IPS DF 4.7 (cell line): ENCODE results near the gene ARID1B.

Experiments
- DNase-seq: peaks from one replicate; pipeline ENCODE4 v3.0.0-alpha.2; 2013; ENCODE audit warnings: low spot score; ENCODE audit errors: extremely low read depth

The ARID1B gene

GRCh38 chr6:157221049-157221816 lies 444.1 kb downstream of the ARID1B start:
- no peak for DNase-seq

- DNase-seq: no peak
Observed at GRCh38 chr6:157221817-157222175, 444.6 kb downstream of the ARID1B start.

GRCh38 chr6:157222201-157222981 lies 445.2 kb downstream of the ARID1B start:
- DNase-seq: no peak

- DNase-seq: no peak
Observed at GRCh38 chr6:157223021-157223430, 445.8 kb downstream of the ARID1B start.

DNA sequence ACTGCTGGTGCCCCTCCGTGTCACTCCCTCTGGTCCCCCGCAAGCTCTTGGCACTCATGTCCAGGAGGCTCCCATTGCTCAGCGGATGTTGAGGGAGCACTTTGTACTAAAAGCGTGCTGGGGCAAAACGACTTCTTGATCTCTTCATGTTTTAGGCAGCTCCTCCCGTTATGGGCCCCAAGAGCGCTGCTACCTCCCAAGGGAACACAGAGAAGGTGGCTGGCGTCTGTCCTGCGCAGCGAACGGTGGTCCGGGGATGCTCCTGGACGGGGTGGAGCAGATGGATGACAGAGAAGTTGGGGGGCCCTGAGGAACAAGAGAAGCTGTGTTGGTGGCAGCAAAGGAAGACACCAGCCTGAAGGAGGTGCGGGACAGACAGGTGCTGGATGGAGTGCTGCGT lies 446.3 kb downstream of the ARID1B start:
- no peak for DNase-seq

DNA sequence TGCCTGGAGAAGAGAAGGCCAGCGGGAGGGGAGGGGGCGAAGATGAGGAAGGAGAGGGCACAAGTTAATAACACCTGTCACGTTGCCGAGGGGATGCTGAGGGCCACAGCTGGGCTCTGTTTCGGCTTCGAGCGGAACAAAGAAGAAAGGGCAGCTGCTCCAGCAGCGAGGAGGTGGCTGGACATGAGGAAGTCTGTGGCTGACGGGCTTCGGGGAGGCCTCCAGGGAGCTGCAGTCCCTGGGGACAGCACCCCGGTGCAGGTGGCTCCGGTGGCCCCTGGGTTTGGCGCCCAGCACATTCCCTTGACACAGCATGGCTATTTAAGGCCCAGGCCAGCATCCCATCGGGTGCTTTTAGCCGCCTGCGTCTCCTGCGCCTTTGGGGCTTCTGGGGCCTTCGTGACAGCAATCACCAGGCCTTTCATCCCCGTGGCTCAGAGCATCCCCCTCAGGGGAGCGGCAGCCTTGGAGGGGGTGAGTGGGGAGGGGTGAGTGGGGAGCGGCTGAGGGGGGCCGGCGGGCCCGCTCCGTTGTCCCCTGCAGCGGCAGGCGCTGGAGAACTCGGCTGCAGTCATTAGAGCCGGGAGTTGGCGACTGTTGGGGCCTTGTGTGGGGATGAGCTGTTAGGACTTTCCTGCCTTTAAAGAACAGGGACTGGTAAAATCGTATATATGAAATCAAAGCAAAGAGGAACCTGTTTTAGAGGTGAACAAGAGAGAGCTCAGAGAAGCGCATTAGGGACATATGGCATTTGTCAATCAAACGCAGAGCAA lies 447.2 kb downstream of the ARID1B start:
- no peak for DNase-seq

GRCh38 chr6:157224951-157225574 lies 447.9 kb downstream of the ARID1B start:
- no peak for DNase-seq

DNA sequence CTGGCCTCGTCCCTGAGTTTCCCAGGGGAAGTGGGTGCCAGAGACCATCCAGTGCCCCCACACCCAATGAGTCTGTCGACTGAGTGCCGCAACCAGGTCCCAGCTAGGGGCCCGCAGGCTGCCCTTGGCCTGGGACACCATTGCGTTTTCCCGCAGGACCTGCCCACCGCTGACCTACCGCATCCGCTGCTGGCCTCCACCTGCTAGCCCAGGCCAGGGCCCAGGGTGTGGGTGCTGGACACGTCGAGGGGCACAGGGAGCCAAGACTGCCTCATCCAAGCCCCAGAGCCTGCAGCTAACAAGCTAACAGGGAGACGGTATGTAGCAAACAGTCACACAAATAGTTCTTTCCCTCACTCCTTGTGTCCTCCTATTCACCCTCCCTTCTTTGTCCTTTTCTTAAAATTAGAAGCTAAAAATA lies 448.4 kb downstream of the ARID1B start:
- no peak for DNase-seq

GRCh38 chr6:157226026-157226625 lies 448.9 kb downstream of the ARID1B start:
- no peak for DNase-seq

DNA sequence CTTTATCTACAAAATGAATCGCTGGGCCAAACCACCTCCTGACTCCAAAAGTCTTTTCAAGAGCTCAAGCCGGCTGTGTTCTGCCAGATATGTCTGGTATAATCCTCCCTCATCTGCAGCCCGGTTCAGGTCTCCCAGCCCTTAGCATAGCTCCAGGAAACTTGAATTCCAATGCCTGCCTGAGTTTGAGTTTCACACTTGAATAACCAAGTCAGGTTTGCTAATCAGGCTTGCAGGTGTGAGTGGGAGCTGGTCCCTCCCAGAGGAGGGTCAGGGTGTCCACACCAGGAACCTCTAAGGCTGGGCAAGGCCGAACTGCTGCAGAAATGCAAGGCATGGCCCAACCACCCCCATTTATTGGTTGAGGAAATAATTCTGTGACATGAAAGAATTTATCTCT lies 449.6 kb downstream of the ARID1B start:
- DNase-seq: no peak

- DNase-seq: no peak
Observed at GRCh38 chr6:157227202-157228166, 450.3 kb downstream of the ARID1B start.

GRCh38 chr6:157228426-157229131 lies 451.4 kb downstream of the ARID1B start:
- DNase-seq: no peak

DNA sequence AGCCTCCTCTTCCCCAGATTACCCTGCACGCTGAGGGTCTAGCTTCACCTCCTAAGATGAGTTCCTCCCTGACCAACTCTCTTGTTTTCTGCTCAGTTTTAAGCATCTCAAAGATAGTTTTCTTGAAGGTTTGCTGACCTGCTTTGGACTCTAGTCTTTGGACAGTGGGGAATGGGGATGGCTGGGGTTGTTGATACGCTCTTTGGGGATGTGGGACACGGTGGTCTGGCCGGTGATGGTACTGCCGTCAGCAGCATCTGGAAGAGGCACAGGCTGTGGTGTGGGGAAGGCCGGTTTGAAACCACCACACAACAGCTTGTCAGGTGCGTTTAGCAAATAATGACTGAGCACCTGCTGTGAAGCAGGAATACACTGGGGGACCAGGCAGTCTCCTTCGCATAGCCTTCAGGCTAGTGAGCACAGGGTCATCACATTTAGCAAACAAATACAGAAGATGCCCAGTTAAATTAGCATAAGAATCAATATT lies 452.0 kb downstream of the ARID1B start:
- no peak for DNase-seq

DNA sequence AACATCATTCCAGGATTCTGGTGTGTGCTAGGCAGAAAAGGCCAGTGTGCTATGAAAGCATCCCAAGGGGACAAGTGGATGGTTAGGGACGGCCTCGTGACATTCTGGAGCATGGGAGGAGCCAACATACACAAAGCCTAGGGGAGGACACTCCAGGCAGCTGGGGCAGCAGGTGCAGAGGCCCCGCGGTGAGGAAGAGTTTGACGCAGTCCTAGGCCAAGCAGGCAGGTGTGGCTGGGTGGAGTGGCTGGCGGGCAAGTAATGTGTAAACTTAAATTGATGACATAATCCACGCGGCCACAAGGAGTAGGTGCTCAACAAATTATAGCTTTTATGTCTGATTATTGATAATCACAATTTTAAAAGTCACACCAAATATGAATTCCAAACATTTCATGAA lies 452.5 kb downstream of the ARID1B start:
- no peak for DNase-seq

- no peak for DNase-seq
Observed at GRCh38 chr6:157230910-157231309, 453.7 kb downstream of the ARID1B start.

DNA sequence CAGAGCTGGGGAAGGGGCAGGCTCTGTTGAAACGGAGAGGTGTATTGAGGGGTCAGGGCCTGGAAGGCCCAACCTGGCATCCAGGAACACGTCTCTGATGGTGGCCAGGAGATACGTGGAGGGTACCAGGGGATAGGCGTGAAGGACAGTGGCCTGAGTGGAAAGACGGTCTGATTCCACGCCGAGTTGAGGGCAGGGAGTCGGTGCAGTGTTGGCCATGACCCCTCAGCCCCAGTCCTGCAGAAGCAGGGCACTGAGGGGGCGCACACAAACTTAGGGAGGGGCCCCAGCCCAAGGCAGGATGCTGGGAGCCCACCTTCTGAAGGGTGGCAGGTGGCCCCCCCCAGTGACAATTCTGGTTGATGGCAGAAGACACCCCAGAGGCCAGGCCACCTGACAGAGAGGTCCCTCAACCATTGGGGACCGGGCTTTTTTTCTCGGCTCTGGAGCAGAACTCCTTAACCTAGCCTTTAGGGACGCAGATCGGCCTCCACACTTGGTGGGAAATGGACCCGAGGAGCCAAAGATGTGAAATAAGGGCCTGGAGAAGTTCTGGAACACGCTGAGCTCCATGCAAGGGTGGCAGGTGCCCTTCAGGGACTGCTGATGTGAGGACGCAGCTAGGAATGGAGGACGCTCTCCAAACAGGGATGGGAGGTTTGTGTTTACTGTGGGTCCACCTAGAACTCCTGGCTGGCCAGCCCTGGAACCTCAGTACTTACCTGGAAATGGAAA lies 455.1 kb downstream of the ARID1B start:
- DNase-seq: no peak

GRCh38 chr6:157233156-157233555 lies 456.0 kb downstream of the ARID1B start:
- no peak for DNase-seq

- DNase-seq: no peak
Observed at GRCh38 chr6:157233686-157234085, 456.5 kb downstream of the ARID1B start.
